WERI-Rb-1 (cell line): ENCODE measurements around the gene EME2.

Experiments
- DNase-seq: peaks from one replicate; pipeline ENCODE4 v3.0.0-alpha.2; 2020
- H3K27ac ChIP-seq: fragments of 250-450 bp; sonication (Bioruptor Pico); 2 replicates; pipeline ENCODE4 v1.5.1; 2020; ENCODE audit warnings: mild to moderate bottlenecking, moderate library complexity
- H3K27me3 ChIP-seq: fragments of 250-450 bp; sonication (Bioruptor Pico); 2 replicates; pipeline ENCODE4 v1.5.1; 2021; ENCODE audit warnings: mild to moderate bottlenecking, low read depth, moderate library complexity; ENCODE audit not compliant: insufficient read depth, severe bottlenecking
- H3K36me3 ChIP-seq: fragments of 250-450 bp; sonication (Bioruptor Pico); 2 replicates; pipeline ENCODE4 v1.5.1; 2020; ENCODE audit warnings: mild to moderate bottlenecking, moderate library complexity
- H3K4me3 ChIP-seq: 2 replicates; pipeline ENCODE4 v1.5.1; 2011; ENCODE audit warnings: low read depth, mild to moderate bottlenecking, control low read depth, low read length
- H3K9me3 ChIP-seq: fragments of 250-450 bp; sonication (Bioruptor Pico); 2 replicates; pipeline ENCODE4 v1.5.1; 2021; ENCODE audit warnings: mild to moderate bottlenecking, moderate library complexity; ENCODE audit not compliant: severe bottlenecking
- TF ChIP-seq, protein P1 (sequence below): IDR thresholded peaks from 2 replicates; pipeline ENCODE4 v1.5.1; 2011; ENCODE audit warnings: low read depth, mild to moderate bottlenecking, control low read depth, inconsistent platforms, low read length

The EME2 gene

DNA sequence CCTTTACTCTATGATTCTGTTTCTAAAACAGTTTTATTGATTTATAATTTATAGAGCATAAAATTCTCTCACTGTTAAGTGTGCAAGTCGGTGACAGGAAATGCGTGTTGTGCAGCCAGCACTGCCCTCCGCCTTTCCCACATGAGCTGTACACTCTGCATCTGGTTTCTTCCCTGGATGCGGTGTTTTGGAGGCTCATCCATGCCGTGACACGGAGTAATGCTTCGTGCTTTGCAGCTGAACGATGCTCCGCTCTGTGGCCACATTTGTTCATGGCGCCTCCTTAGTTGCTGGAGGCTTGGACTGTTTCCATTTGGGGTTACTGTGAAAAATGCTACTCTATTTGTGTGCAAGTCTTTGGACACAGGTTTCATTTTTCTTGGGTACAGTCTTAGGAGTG, 28.1 kb downstream of the EME2 start:
- Histone ChIP-seq H3K27me3 (no peaks in the 10 kb centered on the region), H3K9me3 (peaks cover 12% of the 10 kb centered on the region), H3K4me3 (no peak overlapping the region), H3K36me3 (peaks cover 4% of the 10 kb centered on the region; the same call in 1 of the 2 replicates), H3K27ac (no peak overlapping the region)
- TF ChIP-seq, protein P1, sequence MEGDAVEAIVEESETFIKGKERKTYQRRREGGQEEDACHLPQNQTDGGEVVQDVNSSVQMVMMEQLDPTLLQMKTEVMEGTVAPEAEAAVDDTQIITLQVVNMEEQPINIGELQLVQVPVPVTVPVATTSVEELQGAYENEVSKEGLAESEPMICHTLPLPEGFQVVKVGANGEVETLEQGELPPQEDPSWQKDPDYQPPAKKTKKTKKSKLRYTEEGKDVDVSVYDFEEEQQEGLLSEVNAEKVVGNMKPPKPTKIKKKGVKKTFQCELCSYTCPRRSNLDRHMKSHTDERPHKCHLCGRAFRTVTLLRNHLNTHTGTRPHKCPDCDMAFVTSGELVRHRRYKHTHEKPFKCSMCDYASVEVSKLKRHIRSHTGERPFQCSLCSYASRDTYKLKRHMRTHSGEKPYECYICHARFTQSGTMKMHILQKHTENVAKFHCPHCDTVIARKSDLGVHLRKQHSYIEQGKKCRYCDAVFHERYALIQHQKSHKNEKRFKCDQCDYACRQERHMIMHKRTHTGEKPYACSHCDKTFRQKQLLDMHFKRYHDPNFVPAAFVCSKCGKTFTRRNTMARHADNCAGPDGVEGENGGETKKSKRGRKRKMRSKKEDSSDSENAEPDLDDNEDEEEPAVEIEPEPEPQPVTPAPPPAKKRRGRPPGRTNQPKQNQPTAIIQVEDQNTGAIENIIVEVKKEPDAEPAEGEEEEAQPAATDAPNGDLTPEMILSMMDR = no peak
- DNase-seq = no peak

- peaks cover 53% of the 10 kb centered on the region for H3K36me3 ChIP-seq
- H3K4me3 ChIP-seq = no peak overlapping the region
- no peak overlapping the region for H3K27ac ChIP-seq
- no peak for DNase-seq
- H3K9me3 ChIP-seq = no peaks in the 10 kb centered on the region
- no peaks in the 10 kb centered on the region for H3K27me3 ChIP-seq
- TF ChIP-seq, protein P1 = no peak
Observed at GRCh38 chr16:1807626-1808025, 35.0 kb downstream of the EME2 start.

DNA sequence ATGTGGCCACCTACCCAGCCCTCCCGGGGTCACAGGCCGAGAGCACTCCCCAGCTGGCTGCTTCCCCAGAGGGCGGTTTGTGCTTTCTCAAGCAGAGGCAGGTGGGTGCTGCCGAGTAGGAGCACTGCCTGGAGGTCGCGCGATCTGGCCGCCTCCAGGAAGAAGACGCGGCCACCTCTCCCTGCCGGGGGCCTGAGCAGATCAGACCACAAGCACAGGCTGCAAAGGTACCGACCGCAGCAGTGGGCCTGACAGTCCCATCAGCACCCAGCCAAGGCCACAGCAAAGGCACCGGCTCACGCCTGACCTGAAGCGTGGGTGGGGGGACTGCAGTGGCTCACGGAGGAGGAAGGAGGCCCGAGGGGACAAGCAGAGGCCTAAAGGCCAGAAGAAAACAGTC, 36.1 kb downstream of the EME2 start:
- Histone ChIP-seq H3K4me3 (no peak overlapping the region), H3K9me3 (no peaks in the 10 kb centered on the region), H3K27ac (no peak overlapping the region), H3K27me3 (no peaks in the 10 kb centered on the region), H3K36me3 (peaks cover 53% of the 10 kb centered on the region)
- no peak for DNase-seq
- TF ChIP-seq, protein P1 = no peak

DNA sequence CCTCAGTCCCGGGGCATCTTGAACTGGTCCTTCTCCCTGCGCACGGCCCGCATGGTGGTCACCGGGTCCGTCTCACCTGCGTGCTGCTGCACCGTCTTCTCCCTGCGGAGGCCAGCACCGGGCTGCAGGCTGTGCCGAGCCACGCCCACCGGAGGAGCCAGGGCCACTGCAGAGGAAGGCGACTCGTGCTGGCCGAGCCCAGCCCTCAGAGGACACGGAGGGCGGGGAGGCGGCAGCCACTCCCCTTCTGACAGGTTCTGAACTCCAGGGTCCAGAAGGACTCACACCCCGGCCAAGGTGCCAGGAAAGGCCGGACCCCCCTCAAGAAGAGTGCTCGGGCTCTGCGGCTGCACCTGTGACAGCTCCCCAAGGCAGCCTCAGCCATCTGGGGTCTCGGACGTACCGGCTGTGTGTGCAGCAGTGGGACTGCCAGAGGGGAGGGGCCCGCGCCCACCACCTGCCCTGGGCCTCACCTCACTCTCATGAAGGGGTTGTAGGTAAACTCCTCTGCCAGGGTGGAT, 36.7 kb downstream of the EME2 start:
- H3K36me3 ChIP-seq = peaks cover 53% of the 10 kb centered on the region
- TF ChIP-seq, protein P1 = no peak
- no peak for DNase-seq
- no peaks in the 10 kb centered on the region for H3K27me3 ChIP-seq
- no peaks in the 10 kb centered on the region for H3K9me3 ChIP-seq
- no peak overlapping the region for H3K4me3 ChIP-seq
- H3K27ac ChIP-seq = no peak overlapping the region

GRCh38 chr16:1810106-1810505, 37.5 kb downstream of the EME2 start:
- no peak for DNase-seq
- Histone ChIP-seq H3K36me3 (peaks cover 53% of the 10 kb centered on the region), H3K27ac (no peak overlapping the region), H3K9me3 (no peaks in the 10 kb centered on the region), H3K4me3 (no peak overlapping the region), H3K27me3 (no peaks in the 10 kb centered on the region)
- TF ChIP-seq, protein P1 = no peak

DNA sequence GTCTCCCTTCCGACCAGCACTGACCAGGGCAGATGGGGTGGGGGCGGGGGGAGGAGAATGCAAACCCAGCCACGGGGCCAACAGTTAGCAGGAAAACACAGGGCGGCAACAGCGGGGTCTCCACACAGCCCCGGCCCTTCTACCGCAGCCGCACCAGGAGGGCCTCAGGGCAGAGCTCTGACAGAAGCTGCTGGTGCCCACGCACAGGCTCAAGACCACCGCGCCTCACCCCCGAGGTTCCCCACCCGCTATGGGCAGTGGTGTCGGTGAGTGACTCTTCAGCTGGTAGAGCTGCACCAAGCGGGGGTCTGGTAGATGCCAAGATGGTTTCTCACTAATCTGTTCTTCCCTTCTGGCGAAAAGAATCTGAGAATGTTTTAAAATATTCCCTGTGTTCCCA, 37.9 kb downstream of the EME2 start:
- Histone ChIP-seq H3K27me3 (no peaks in the 10 kb centered on the region), H3K4me3 (no peak overlapping the region), H3K36me3 (peaks cover 50% of the 10 kb centered on the region), H3K27ac (no peak overlapping the region), H3K9me3 (no peaks in the 10 kb centered on the region)
- TF ChIP-seq, protein P1 = no peak
- DNase-seq = no peak
